GM18909 (cell line): Measurements from ENCODE around the gene NREP.

ENCODE experiments used
- ATAC-seq: cut with Tn5 transposase; IDR thresholded peaks from one replicate; pipeline ENCODE4 v1.9.1; 2021; ENCODE audit warnings: mild to moderate bottlenecking; ENCODE audit not compliant: unreplicated experiment, poor library complexity

Gene NREP

GRCh38 chr5:111756581-111757354 lies at the start of gene NREP:
NREP (minus strand) TSS chr5:111757194; CDS start chr5:111755772, 1,422 bp downstream.
- peak; percentile 17 for ATAC-seq

DNA sequence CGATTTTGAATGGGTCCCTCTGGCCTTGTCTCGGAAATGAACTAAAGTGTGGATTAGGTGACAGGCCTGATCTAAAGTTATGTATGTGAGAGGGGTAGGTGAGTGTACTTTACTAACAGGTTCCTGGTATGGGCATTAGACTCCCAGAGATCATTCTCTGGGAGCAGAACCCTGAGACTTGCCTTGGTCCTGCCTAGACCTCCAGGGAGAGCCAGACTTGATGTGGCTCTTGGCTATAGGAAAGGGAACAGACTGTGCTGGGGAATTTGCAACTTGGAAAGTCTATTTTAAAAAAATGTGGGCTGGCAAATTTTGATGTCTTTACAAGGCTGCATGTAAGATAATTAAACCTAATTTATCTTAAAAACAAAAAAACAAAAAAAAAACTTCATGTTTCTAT lies 49.8 kb upstream of the NREP start:
- ATAC-seq: no peak

GRCh38 chr5:111806156-111806555 lies 49.2 kb upstream of the NREP start:
- ATAC-seq: no peak

GRCh38 chr5:111805071-111805470 lies 48.1 kb upstream of the NREP start:
- ATAC-seq: no peak

DNA sequence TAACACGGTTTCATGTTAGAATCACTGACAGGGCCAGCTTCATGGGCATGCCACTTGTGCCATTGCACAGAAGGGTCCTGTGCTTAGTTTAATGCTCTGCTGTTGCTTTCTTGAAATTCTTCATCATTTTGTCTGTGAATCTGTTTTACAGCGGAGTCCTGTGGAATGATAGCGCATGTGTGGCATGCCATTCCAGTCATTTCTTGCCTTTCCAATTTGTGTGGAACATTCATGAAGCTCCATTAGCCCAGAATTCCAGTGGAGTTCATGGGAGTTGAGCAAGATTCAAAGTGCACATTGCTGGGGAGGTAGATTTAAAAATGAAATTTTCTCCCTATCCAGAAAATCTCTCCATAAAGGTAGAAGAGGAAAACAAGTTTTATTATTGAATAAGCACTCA lies 43.4 kb upstream of the NREP start:
- ATAC-seq: no peak

- no peak for ATAC-seq
These were observed 38.1 kb upstream of the NREP start for GRCh38 chr5:111795142-111795541.

DNA sequence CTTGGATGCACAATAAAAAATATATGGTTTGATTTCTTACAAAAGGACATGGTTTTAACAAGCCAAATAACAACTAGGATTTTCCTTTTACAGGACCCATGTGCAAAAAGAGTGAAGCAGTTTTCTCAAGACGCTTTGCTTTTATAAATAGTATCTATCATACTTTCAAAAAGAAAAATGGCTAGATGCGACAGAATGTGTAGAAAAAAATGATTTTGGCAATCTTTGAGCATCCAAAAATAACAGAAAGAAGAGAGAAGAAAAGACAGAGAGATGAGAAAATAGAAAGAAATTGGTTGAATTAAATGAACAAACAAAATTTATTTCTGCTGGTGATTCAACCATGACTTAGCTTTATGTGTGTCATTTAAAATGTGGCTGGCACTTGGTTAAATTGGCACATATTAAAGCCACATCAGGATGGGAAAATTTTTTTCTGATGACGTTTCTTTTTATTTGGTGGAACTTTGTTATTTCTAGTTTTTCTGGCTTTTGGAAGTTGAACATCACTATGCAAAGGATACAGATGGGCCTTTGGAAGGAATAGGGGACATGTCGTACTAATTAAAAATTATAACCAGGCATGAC lies 35.6 kb upstream of the NREP start:
- no peak for ATAC-seq

DNA sequence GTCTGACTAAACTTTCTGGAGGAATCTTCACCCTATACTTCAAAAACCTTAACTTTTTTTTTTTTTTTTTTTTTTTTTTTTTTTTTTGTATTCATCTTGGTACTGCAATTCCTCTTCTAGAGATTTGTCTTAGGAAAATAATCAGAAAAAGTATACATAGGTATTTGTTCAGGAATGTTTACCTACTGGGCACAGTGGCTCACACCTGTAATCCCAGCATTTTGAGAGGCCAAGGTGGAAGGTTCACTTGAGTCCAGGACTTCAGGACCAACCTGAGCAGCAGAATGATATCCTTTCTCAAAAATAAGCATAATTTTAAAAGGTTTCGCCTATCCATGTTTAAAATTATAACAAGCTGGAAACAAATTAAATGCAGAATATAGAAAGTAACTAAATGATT lies 33.3 kb upstream of the NREP start:
- no peak for ATAC-seq

GRCh38 chr5:111787006-111787405 lies 30.0 kb upstream of the NREP start:
- no peak for ATAC-seq

- no peak for ATAC-seq
These were observed 27.6 kb upstream of the NREP start for GRCh38 chr5:111784491-111785181.

- no peak for ATAC-seq
These were observed 26.5 kb upstream of the NREP start for GRCh38 chr5:111783537-111783936.

DNA sequence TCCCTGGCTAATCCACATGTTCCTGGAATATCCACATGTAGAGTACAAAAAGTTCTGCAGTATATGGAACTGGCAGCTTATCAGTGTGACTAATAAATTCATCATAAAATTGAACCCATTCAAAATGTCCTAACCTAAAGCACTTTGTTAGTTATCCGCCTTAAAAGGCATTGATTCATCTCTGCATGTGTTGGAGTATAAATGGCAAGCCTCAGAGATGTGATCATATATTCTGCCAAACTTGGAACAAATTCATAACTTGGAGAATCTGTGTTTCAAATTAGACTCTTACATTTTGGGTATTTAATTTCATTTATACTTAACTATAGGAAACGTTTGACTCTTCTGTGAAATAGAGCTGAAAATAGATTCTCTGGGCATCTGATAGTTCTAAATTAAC lies 25.2 kb upstream of the NREP start:
- no peak for ATAC-seq

DNA sequence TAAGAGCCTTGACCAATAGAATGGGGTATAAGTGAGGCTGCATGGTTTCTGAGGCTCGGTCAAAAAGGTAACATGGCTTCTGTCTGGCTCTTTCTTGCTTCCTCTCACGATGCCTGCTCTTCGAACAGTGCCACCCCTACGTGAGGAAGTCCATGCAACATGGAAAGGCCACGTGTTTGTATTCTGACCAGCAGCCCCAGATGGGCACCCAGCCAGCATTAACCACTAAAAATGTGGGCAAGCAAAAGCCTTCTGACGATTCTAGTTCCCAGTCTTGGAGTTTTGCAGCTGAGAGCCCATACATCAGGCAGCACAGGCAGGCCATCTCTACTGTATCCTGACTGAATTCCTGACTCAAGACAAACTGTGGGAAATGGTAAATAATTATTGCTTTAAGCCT lies 24.2 kb upstream of the NREP start:
- ATAC-seq: no peak

DNA sequence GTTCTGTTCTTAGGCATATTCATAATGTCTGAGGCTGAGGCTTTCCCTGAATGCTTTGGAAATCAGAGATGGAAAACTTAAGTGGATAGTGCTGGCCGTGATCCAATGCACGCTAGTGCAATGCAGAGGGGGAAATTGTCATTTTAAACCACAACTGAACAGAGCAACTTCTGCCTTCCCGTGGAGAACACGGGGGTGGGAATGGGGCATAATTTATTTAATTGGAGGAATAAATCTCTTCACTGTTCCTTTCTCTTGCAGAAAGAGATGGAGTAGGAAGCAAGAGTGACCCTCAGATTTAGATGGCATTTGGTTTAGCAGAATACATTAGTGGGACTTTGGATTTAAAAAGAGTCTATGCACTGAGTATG lies 22.9 kb upstream of the NREP start:
- no peak for ATAC-seq

DNA sequence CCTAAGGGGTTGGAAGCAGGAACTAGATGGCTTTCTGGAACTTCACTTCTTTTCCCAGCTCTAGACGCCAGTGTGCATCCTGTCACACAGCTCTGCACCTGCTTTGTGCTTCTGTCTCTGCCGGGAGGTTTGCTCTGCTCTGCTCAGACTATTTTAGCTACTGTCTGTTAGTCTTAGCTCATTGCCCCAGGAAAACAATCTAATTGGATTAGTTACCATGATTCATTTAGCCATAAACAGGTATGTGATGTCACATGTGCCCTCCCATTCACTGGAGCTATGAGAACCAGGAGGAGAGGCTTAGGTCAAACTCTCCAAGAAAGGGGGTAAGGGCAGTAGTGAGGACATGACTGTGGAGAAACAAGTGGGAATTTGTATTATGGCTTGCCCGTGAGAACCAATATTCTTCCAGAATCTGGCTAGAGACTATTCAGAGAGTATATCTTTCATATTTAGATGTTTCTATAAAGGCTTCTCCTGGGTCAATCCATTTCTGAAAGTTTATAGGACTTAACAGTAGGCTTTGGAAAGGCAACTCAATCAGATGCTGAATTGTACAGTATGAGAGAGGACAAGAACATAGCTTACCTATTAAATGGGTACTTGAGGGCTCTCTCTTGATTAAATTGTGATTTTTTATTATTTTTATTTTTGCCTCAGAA lies 22.4 kb upstream of the NREP start:
- ATAC-seq: no peak

- no peak for ATAC-seq
These were observed 20.2 kb upstream of the NREP start for GRCh38 chr5:111776913-111777781.

- ATAC-seq: no peak
These were observed 18.2 kb upstream of the NREP start for GRCh38 chr5:111775224-111775623.

DNA sequence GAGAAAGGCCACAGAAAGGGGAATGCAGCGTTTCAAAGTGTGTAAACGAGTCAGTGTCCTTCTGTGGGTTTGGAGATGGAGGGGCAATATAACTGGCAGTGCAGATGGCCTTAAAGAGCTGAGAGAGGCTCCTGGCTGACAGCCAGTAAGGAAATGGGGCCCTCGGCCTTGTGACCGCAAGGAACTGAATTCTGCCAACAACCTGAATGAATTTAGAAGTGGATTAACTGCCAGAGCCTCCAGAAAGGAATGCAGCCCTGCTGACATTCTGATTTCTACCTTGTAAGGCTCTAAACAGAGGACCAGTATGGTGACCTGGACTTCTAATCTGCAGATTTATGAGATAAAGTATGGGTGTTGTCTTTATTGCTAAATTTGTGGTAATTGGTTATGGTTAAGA lies 17.5 kb upstream of the NREP start:
- peak; percentile 52 for ATAC-seq

GRCh38 chr5:111772456-111773122 lies 15.6 kb upstream of the NREP start:
- no peak for ATAC-seq

DNA sequence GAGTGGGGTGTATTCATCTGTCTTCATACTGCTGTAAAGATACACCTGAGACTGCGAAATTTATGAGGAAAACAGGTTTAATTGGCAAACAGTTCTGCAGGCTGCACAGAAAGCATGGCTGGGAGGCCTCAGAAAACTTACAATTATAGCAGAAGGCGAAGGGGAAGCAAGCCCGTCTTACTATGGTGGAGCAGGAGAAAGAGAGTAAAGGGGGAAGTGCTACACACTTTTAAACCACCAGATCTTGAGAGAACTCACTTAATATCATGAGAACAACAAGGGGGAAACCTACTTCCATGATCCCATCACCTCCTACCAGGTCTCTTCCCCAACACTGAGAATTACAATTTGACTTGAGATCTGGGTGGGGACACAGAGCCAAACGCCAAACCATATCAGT lies 12.5 kb upstream of the NREP start:
- ATAC-seq: no peak
